Measurements from ENCODE around the gene TFAP2E.

TFAP2E gene

GRCh38 chr1:35595684-35596083 lies 22.6 kb downstream of the TFAP2E start:
- DNase-seq (ENCODE audit: low read depth in 2 of 2): no peak

GRCh38 chr1:35597870-35598269 lies 24.8 kb downstream of the TFAP2E start:
- no peak for DNase-seq (ENCODE audit: low read depth in 2 of 2)

- DNase-seq (ENCODE audit: low read depth in 2 of 2): no peak
Measured at GRCh38 chr1:35598895-35599294, 25.8 kb downstream of the TFAP2E start.

- DNase-seq (ENCODE audit: low read depth in 2 of 2): no peak
Measured at GRCh38 chr1:35599411-35599810, 26.3 kb downstream of the TFAP2E start.

GRCh38 chr1:35600593-35600992 lies 27.5 kb downstream of the TFAP2E start:
- no peak for DNase-seq (ENCODE audit: low read depth in 2 of 2)

GRCh38 chr1:35603468-35603867 lies 30.4 kb downstream of the TFAP2E start:
- DNase-seq (ENCODE audit: low read depth in 2 of 2): no peak

- no peak for DNase-seq (ENCODE audit: low read depth in 2 of 2)
Measured at GRCh38 chr1:35603941-35604340, 30.8 kb downstream of the TFAP2E start.

GRCh38 chr1:35605071-35605866 lies 32.2 kb downstream of the TFAP2E start:
- no peak for DNase-seq (ENCODE audit: low read depth in 2 of 2)

- no peak for DNase-seq (ENCODE audit: low read depth in 2 of 2)
Measured at GRCh38 chr1:35605867-35606182, 32.7 kb downstream of the TFAP2E start.

GRCh38 chr1:35611655-35612054 lies 38.5 kb downstream of the TFAP2E start:
- DNase-seq (ENCODE audit: low read depth in 2 of 2): no peak

GRCh38 chr1:35615440-35615839 lies 42.3 kb downstream of the TFAP2E start:
- DNase-seq (ENCODE audit: low read depth in 2 of 2): no peak

GRCh38 chr1:35619237-35620121 lies 46.4 kb downstream of the TFAP2E start:
- DNase-seq (ENCODE audit: low read depth in 2 of 2): no peak

GRCh38 chr1:35622510-35623178 lies 49.5 kb downstream of the TFAP2E start:
- DNase-seq (ENCODE audit: low read depth in 2 of 2): no peak

- no peak for DNase-seq (ENCODE audit: low read depth in 2 of 2)
Measured at GRCh38 chr1:35623832-35624231, 50.7 kb downstream of the TFAP2E start.

- DNase-seq (ENCODE audit: low read depth in 2 of 2): no peak
Measured at GRCh38 chr1:35629051-35629450, 55.9 kb downstream of the TFAP2E start.

- DNase-seq (ENCODE audit: low read depth in 2 of 2): no peak
Measured at GRCh38 chr1:35631396-35631795, 58.3 kb downstream of the TFAP2E start.

GRCh38 chr1:35633547-35633946 lies 60.4 kb downstream of the TFAP2E start:
- DNase-seq (ENCODE audit: low read depth in 2 of 2): no peak

- DNase-seq (ENCODE audit: low read depth in 2 of 2): no peak
Measured at GRCh38 chr1:35637401-35637809, 64.3 kb downstream of the TFAP2E start.

GRCh38 chr1:35640380-35641232 lies 67.5 kb downstream of the TFAP2E start:
- no peak for DNase-seq (ENCODE audit: low read depth in 2 of 2)

GRCh38 chr1:35641233-35641866 lies 68.2 kb downstream of the TFAP2E start, which contains the start of gene PSMB2:
TSS of gene PSMB2 (minus strand) at chr1:35641526. CDS start at chr1:35641432, 94 bp downstream.
- DNase-seq (ENCODE audit: low read depth in 2 of 2): peak; percentile 92 to 94

GRCh38 chr1:35642471-35642955 lies 69.4 kb downstream of the TFAP2E start:
- DNase-seq (ENCODE audit: low read depth in 2 of 2): no peak
